HG03378 (cell line): ENCODE results near the gene FAM107B.
"Not testable (repeated sequence)": the region's sequence is repeated elsewhere in the genome, so short reads cannot be mapped to it uniquely, and the experiment has no call there.

Experiments used
- ATAC-seq: cut with Tn5 transposase; IDR thresholded peaks from one replicate; pipeline ENCODE4 v1.9.1; 2021; ENCODE audit warnings: mild to moderate bottlenecking, moderate library complexity; ENCODE audit not compliant: unreplicated experiment

The FAM107B gene

GRCh38 chr10:14737808-14738545 lies 36.7 kb downstream of the FAM107B start:
- ATAC-seq: no peak

GRCh38 chr10:14736600-14737081 lies 38.1 kb downstream of the FAM107B start:
- ATAC-seq: no peak

GRCh38 chr10:14736043-14736442 lies 38.7 kb downstream of the FAM107B start:
- ATAC-seq: no peak

- no peak for ATAC-seq
Measured at GRCh38 chr10:14731875-14732512, 42.7 kb downstream of the FAM107B start.

GRCh38 chr10:14728346-14728745 lies 46.4 kb downstream of the FAM107B start:
- ATAC-seq: no peak

- no peak for ATAC-seq
Measured at GRCh38 chr10:14727924-14728323, 46.8 kb downstream of the FAM107B start.

GRCh38 chr10:14727465-14727864 lies 47.2 kb downstream of the FAM107B start:
- no peak for ATAC-seq

- no peak for ATAC-seq
Measured at GRCh38 chr10:14724931-14725330, 49.8 kb downstream of the FAM107B start.

- no peak for ATAC-seq
Measured at GRCh38 chr10:14723052-14723689, 51.5 kb downstream of the FAM107B start.

- ATAC-seq: no peak
Measured at GRCh38 chr10:14717552-14717951, 57.1 kb downstream of the FAM107B start.

- no peak for ATAC-seq
Measured at GRCh38 chr10:14712991-14713424, 61.7 kb downstream of the FAM107B start.

- ATAC-seq: not testable (repeated sequence)
Measured at GRCh38 chr10:14709344-14709743, 65.4 kb downstream of the FAM107B start.

GRCh38 chr10:14707481-14707880 lies 67.2 kb downstream of the FAM107B start:
- no peak for ATAC-seq

- ATAC-seq: no peak
Measured at GRCh38 chr10:14705548-14706230, 69.0 kb downstream of the FAM107B start.

- ATAC-seq: no peak
Measured at GRCh38 chr10:14703631-14704001, 71.1 kb downstream of the FAM107B start.

GRCh38 chr10:14701466-14701865 lies 73.2 kb downstream of the FAM107B start:
- no peak for ATAC-seq

- no peak for ATAC-seq
Measured at GRCh38 chr10:14700546-14700945, 74.2 kb downstream of the FAM107B start.

- no peak for ATAC-seq
Measured at GRCh38 chr10:14699482-14699881, 75.2 kb downstream of the FAM107B start.

GRCh38 chr10:14698829-14699170 lies 75.9 kb downstream of the FAM107B start:
- no peak for ATAC-seq

GRCh38 chr10:14698111-14698828 lies 76.4 kb downstream of the FAM107B start:
- no peak for ATAC-seq

GRCh38 chr10:14697281-14697680 lies 77.4 kb downstream of the FAM107B start:
- no peak for ATAC-seq
